ENCODE data around the gene COL23A1.

- no peak for TF ChIP-seq CTCF (conservative IDR thresholded peaks at IDR 0.05 in 1 of 2, IDR thresholded peaks at IDR 0.05 in 1 of 2; ENCODE audit: low read depth in 1 of 2, low read length in 2 of 2)
- TF ChIP-seq EZH2 (IDR thresholded peaks at IDR 0.05; ENCODE audit: low read length, missing control alignments) = no peak
These were observed 242.2 kb downstream of the COL23A1 start for GRCh38 chr5:178347956-178348355.

Measured in fibroblast of lung (primary cell).